K562 (cell line): ENCODE measurements around the gene COL4A1. TPM values are rescaled to one million over a fixed set of nuclear protein-coding genes. Genes with fewer than 3 reads are reported as not detected.

Experiments
- ATAC-seq: fragments of 200-7000 bp; cut with Tn5 transposase; 3 replicates; pipeline ENCODE4 v1.9.1; 2020; ENCODE audit warnings: moderate library complexity
- BruUV-seq: library from RNA; stranded (reverse); fragments of 400-500 nt; replicated peaks from 2 replicates; lab custom pipeline; 2021; lab: Mats Ljungman, UMichigan
- CTCF ChIA-PET: fragments of 300-600 bp; formaldehyde crosslinking; extraction: SDS; loops from one replicate; lab custom pipeline; 2021; ENCODE audit warnings: low intra/inter-chr PET ratio; lab: Yijun Ruan, JAX
- POLR2A ChIA-PET: fragments of 300-600, 350-650 bp; sonication (Branson Sonifier 250); formaldehyde crosslinking; extraction: SDS; loops from one replicate; lab custom pipeline; 2021; ENCODE audit warnings: antibody characterized with exemption, inconsistent platforms; lab: Yijun Ruan, JAX
- DNase-seq, 4 experiments: peaks; one replicate each; pipeline versions ENCODE4 v3.0.0 to v3.0.0-alpha.2; 2011 to 2018; ENCODE audit warnings: low spot score in 3 of 4, mixed read lengths in 3 of 4; ENCODE audit errors: extremely low read depth in 1 of 4
- FAIRE-seq: peaks from 2 replicates; lab custom pipeline; 2011; peaks lifted over from hg19 to GRCh38; lab: Jason Lieb, UNC
- H2AFZ ChIP-seq: 2 replicates; pipeline ENCODE4 v1.6.0; 2011; ENCODE audit warnings: low read depth, low read length, control low read depth, inconsistent platforms
- H3K27ac ChIP-seq: fragments of 200-600 bp; 3 replicates; pipeline ENCODE4 v1.8.0; 2011; ENCODE audit warnings: low read depth, mild to moderate bottlenecking, control low read depth, inconsistent platforms, low read length, moderate library complexity, mixed read lengths; ENCODE audit errors: extremely low read depth
- H3K27me3 ChIP-seq, 2 experiments: fragments of 300-600 bp in 1 of 2; 2 replicates in 1 of 2; 3 replicates in 1 of 2; pipeline versions ENCODE4 v1.6.0 to v1.8.0; 2011; ENCODE audit warnings: inconsistent platforms in 2 of 2, low read length in 2 of 2, mild to moderate bottlenecking in 1 of 2, mixed read lengths in 1 of 2, moderate library complexity in 1 of 2; ENCODE audit not compliant: control insufficient read depth in 2 of 2, insufficient read depth in 2 of 2
- H3K36me3 ChIP-seq: fragments of 300-600 bp; 3 replicates; pipeline ENCODE4 v1.8.0; 2011; ENCODE audit warnings: mild to moderate bottlenecking, low read length, inconsistent platforms; ENCODE audit not compliant: control insufficient read depth, insufficient read depth
- H3K4me1 ChIP-seq, 2 experiments: fragments of 200-600 bp in 1 of 2; replicated peaks in 1 of 2; 2 replicates in 1 of 2; 3 replicates in 1 of 2; pipeline versions ENCODE4 v1.5.1 to v1.8.0; 2011; ENCODE audit warnings: inconsistent platforms in 2 of 2, low read length in 2 of 2, mild to moderate bottlenecking in 1 of 2, mixed read lengths in 1 of 2, moderate library complexity in 1 of 2; ENCODE audit not compliant: control insufficient read depth in 2 of 2, insufficient read depth in 2 of 2
- H3K4me2 ChIP-seq: 2 replicates; pipeline ENCODE4 v1.6.1; 2011; ENCODE audit warnings: low read length, control low read depth, inconsistent platforms, mixed read lengths; ENCODE audit not compliant: insufficient read depth
- H3K4me3 ChIP-seq: fragments of 200-600 bp; sonication (generic), shearing (Covaris generic); 2 replicates; pipeline ENCODE4 v1.5.1; 2016; ENCODE audit warnings: control low read depth, inconsistent platforms
- H3K79me2 ChIP-seq: fragments of 200-600 bp; 3 replicates; pipeline ENCODE4 v1.8.0; 2011; ENCODE audit warnings: low read length, inconsistent platforms; ENCODE audit not compliant: control insufficient read depth, insufficient read depth
- H3K9ac ChIP-seq, 2 experiments: 2 replicates each; pipeline versions ENCODE4 v1.6.0 to v1.6.1; 2011; ENCODE audit warnings: low read depth in 2 of 2, low read length in 2 of 2, control low read depth in 1 of 2, inconsistent platforms in 1 of 2, mild to moderate bottlenecking in 1 of 2, mixed read lengths in 1 of 2; ENCODE audit not compliant: insufficient read depth in 1 of 2
- H3K9me1 ChIP-seq: one replicate; pipeline ENCODE4 v1.6.0; 2011; ENCODE audit warnings: inconsistent platforms, mild to moderate bottlenecking, low read length, moderate library complexity; ENCODE audit not compliant: control insufficient read depth, insufficient read depth
- H3K9me3 ChIP-seq: replicated peaks from 2 replicates; pipeline ENCODE4 v1.5.1; 2011; ENCODE audit warnings: low read depth, low read length, inconsistent platforms; ENCODE audit not compliant: control insufficient read depth, insufficient read depth
- H4K20me1 ChIP-seq: replicated peaks from 2 replicates; pipeline ENCODE4 v1.6.1; 2011; ENCODE audit warnings: low read length, inconsistent platforms, mixed read lengths; ENCODE audit not compliant: control insufficient read depth, insufficient read depth
- WGBS: fragments of 100-300 bp; shearing (Covaris generic); methylation state at CpG from one replicate; pipeline ENCODE4 v1.1.6; 2016; ENCODE audit warnings: low coverage, mixed read lengths; ENCODE audit not compliant: insufficient coverage; ENCODE audit errors: missing lambda C conversion rate; 5-methylcytosine and 5-hydroxymethylcytosine counted together
- in situ Hi-C: fragments of 300-500 bp; cut with MboI; formaldehyde crosslinking; loops from 4 replicates; pipeline ENCODE4 v1.15.0; 2018; ENCODE audit warnings: inconsistent platforms, mixed read lengths
- intact Hi-C: fragments of 100-400 bp; cut with micrococcal nuclease; formaldehyde crosslinking; loops from 2 replicates; pipeline ENCODE4 v1.14.2; 2022
- polyA plus RNA-seq, 8 experiments: library from polyadenylated mRNA; depleted of rRNA in 4 of 8; stranded (reverse) in 5 of 8; unstranded in 3 of 8; fragments of >200 nt; fragmentation: Nextera tagmentation in 2 of 8; fragmentation: Illumina TruSeq in 1 of 8; extraction: Ambion mirVana in 2 of 8; extraction: Trizol in 1 of 8; gene quantifications; 2 replicates each; pipeline versions ENCODE4 v1.2.1 to v1.2.3, GENCODE V29; 2011 to 2014; ENCODE audit warnings: inconsistent platforms in 1 of 8, missing spikeins in 1 of 8
- total RNA-seq, 7 experiments: library from RNA; depleted of rRNA in 6 of 7; stranded (reverse); fragments of >200 nt in 6 of 7; fragmentation: Illumina TruSeq in 2 of 7; extraction: Trizol in 2 of 7; gene quantifications; 2 replicates each; pipeline versions ENCODE4 v1.2.1 to v1.2.3, GENCODE V29; 2011 to 2021; ENCODE audit warnings: low replicate concordance in 1 of 7
- TF ChIP-seq, protein P1 (sequence below): sonication (generic); formaldehyde crosslinking; IDR thresholded peaks from 2 replicates; pipeline ENCODE4 v1.8.0; 2022; ENCODE audit warnings: missing genetic modification reagents, mild to moderate bottlenecking, borderline replicate concordance
- TF ChIP-seq, protein P2 (sequence below): fragments of 250-450 bp; sonication (Bioruptor Pico); IDR thresholded peaks from 2 replicates; pipeline ENCODE4 v1.4.0; 2020; ENCODE audit warnings: borderline replicate concordance

The COL4A1 gene
- total and polyA plus RNA-seq, 9 of the 15 experiments (the other 6 are each of a cell fraction or from before 2014, with no cell fraction given) = 0.35 TPM; not detected in 8

DNA sequence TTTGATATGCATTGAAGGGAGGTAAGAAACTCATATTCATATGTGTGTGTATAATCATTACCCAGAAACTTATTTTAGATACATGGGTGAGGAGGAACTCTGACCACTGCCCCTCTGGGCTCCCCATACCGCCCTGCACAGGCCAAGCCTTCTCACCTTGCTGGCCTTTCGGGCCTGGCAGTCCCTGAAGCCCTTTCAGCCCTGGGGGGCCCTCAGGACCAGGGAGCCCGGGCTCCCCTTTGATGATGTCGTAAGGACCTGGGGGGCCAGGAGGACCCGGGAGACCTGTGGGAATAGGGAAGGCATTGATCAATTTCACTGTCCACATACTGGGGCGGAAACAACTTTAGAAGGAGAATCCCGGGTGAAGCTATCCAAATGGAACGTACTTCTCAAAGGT is 142.3 kb downstream of the COL4A1 start (continued):
- TF ChIP-seq, protein P1, sequence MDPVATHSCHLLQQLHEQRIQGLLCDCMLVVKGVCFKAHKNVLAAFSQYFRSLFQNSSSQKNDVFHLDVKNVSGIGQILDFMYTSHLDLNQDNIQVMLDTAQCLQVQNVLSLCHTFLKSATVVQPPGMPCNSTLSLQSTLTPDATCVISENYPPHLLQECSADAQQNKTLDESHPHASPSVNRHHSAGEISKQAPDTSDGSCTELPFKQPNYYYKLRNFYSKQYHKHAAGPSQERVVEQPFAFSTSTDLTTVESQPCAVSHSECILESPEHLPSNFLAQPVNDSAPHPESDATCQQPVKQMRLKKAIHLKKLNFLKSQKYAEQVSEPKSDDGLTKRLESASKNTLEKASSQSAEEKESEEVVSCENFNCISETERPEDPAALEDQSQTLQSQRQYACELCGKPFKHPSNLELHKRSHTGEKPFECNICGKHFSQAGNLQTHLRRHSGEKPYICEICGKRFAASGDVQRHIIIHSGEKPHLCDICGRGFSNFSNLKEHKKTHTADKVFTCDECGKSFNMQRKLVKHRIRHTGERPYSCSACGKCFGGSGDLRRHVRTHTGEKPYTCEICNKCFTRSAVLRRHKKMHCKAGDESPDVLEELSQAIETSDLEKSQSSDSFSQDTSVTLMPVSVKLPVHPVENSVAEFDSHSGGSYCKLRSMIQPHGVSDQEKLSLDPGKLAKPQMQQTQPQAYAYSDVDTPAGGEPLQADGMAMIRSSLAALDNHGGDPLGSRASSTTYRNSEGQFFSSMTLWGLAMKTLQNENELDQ = no peak

DNA sequence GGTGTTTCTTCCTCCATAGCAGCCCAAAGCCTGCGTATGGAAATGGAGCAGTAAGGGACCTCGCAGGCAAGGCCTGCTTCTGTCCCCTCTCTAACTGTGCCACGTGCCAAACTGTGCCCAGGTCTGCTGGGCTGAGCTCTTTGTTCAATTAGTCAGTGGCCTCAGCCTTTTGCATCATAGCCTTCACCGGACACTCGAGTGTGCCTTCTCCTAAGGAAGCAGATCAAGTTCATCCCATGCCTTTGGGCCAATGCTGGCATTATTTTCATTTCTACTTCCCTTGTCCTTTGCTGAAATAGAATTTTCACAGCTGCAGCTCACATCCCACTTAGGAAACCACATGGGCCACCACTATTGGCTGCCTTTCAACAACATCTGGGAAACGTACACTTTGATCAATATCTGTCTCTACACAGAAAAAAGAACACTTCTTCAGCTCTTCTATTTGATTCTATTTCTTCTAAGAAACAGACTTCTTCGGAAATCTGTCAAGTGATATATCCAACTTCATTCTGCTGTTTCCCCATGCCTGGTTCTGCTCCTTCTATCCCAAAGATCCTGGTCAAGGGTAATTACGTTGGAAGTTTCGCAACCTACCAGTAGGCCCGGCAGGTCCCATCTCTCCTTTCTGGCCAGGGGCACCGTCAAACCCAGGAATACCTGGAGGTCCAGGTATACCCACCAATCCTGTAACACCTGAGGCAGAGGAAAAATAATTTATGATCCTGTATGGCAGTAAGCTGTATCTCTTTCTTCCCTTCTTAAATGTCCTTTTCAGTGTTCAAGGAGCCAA is 143.9 kb downstream of the COL4A1 start:
- intact Hi-C loops (no loop called here), in situ Hi-C loops (no loop called here)
- TF ChIP-seq, protein P2, sequence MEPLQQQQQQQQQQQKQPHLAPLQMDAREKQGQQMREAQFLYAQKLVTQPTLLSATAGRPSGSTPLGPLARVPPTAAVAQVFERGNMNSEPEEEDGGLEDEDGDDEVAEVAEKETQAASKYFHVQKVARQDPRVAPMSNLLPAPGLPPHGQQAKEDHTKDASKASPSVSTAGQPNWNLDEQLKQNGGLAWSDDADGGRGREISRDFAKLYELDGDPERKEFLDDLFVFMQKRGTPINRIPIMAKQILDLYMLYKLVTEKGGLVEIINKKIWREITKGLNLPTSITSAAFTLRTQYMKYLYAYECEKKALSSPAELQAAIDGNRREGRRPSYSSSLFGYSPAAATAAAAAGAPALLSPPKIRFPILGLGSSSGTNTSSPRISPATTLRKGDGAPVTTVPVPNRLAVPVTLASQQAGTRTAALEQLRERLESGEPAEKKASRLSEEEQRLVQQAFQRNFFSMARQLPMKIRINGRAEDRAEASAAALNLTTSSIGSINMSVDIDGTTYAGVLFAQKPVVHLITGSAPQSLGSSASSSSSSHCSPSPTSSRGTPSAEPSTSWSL (CRISPR knock-in tag) = no peak
- Histone ChIP-seq H3K27me3 (peaks cover 0 to 4% of the 10 kb centered on the region in 2 experiments; a peak in 1 of 5 replicates), H3K9ac (no peak overlapping the region), H3K4me2 (no peak overlapping the region), H3K9me1 (no peaks in the 10 kb centered on the region), H2AFZ (no peak overlapping the region), H3K36me3 (no peaks in the 10 kb centered on the region), H3K79me2 (no peaks in the 10 kb centered on the region), H3K4me3 (no peak overlapping the region), H3K4me1 (no peaks in the 10 kb centered on the region), H3K9me3 (no peaks in the 10 kb centered on the region), H3K27ac (no peak overlapping the region), H4K20me1 (no peaks in the 10 kb centered on the region)
- no peak for ATAC-seq
- no peak for DNase-seq
- FAIRE-seq = no peak
- BruUV-seq = no TSS peak
- ChIA-PET POLR2A (no interaction called here), CTCF (no interaction called here)
- WGBS = 0% methylated on average over 11 of the region's 11 CpGs
